H1 (cell line): ENCODE data around the gene GPR161.

Experiments used
- BRCA1 ChIP-seq: IDR thresholded peaks from 2 replicates; pipeline ENCODE4 v1.6.1; 2012; ENCODE audit warnings: low read depth, low read length, improper control_type of control experiment
- EGR1 ChIP-seq: IDR thresholded peaks from 2 replicates; pipeline ENCODE4 v1.6.1; 2011; ENCODE audit warnings: low read depth, low read length, borderline replicate concordance
- EP300 ChIP-seq, 2 experiments: IDR thresholded peaks; 1 replicate in 1 of 2; 2 replicates in 1 of 2; pipeline ENCODE4 v1.6.1; 2011 to 2012; ENCODE audit warnings: low read depth in 2 of 2, low read length in 2 of 2, mild to moderate bottlenecking in 2 of 2, borderline replicate concordance in 1 of 2, inconsistent platforms in 1 of 2, moderate library complexity in 1 of 2
- GTF2F1 ChIP-seq: IDR thresholded peaks from 2 replicates; pipeline ENCODE4 v1.6.1; 2012; ENCODE audit warnings: low read depth, low read length, improper control_type of control experiment, borderline replicate concordance
- HDAC2 ChIP-seq, 2 experiments: fragments of 300-600 bp in 1 of 2; sonication (generic) in 1 of 2; IDR thresholded peaks; 2 replicates each; pipeline ENCODE4 v1.6.1; 2011 to 2012; ENCODE audit warnings: low read depth in 2 of 2, low read length in 2 of 2, mild to moderate bottlenecking in 2 of 2, moderate library complexity in 2 of 2, borderline replicate concordance in 1 of 2, inconsistent platforms in 1 of 2
- POLR2A ChIP-seq, 2 experiments: IDR thresholded peaks; 1 replicate in 1 of 2; 2 replicates in 1 of 2; pipeline ENCODE4 v1.6.1; 2011; ENCODE audit warnings: low read depth in 2 of 2, low read length in 2 of 2, mild to moderate bottlenecking in 2 of 2; ENCODE audit errors: control extremely low read depth in 1 of 2
- POLR2AphosphoS5 ChIP-seq: IDR thresholded peaks from 2 replicates; pipeline ENCODE4 v1.6.1; 2011; ENCODE audit warnings: low read depth, low read length
- SUZ12 ChIP-seq: fragments of 200-600 bp; sonication (generic); IDR thresholded peaks from 2 replicates; pipeline ENCODE4 v1.6.1; 2012; ENCODE audit warnings: mild to moderate bottlenecking, inconsistent platforms, low read length, moderate library complexity, mixed read lengths
- TEAD4 ChIP-seq: IDR thresholded peaks from 2 replicates; pipeline ENCODE4 v1.6.1; 2012; ENCODE audit warnings: low read depth, low read length, inconsistent platforms, mixed read lengths
- ZNF274 ChIP-seq: IDR thresholded peaks from 2 replicates; pipeline ENCODE4 v1.7.0; 2012; ENCODE audit warnings: low read length, borderline replicate concordance; ENCODE audit errors: extremely low read depth
- TF ChIP-seq, protein P1 (sequence below): IDR thresholded peaks from 2 replicates; pipeline ENCODE4 v1.6.1; 2011; ENCODE audit warnings: low read length, improper control_type of control experiment
- TF ChIP-seq, protein P2 (sequence below), 3 experiments: IDR thresholded peaks; 1 replicate in 2 of 3; 2 replicates in 1 of 3; pipeline versions ENCODE4 v1.5.1 to v1.6.1; 2011; ENCODE audit warnings: low read length in 3 of 3, mild to moderate bottlenecking in 3 of 3, inconsistent platforms in 2 of 3, low read depth in 1 of 3, moderate library complexity in 1 of 3; ENCODE audit not compliant: insufficient read depth in 1 of 3; ENCODE audit errors: control extremely low read depth in 1 of 3

DNA sequence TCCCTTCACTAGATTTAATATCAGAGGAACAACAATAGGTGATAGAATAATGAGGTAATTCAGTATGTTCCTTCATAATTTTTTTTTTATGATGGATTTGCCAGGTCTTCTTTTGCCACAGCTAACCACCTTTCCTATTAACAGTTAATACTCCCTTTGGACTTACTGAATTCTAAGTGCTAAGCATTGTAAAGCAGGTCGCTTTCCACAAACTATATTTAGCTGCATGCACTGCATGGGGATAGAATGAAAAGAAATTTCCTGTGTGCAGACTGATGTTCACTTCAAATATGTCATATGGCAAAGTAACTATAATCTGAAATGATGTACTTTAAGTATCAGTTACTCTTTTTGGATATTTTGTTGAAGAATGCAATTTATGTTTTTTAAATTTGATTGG is 85.8 kb downstream of the GPR161 start:
- TF ChIP-seq POLR2AphosphoS5 (no peak), ZNF274 (no peak), EP300 (IDR thresholded peaks at IDR 0.05; ENCODE audit: borderline replicate concordance in 1 of 2, low read depth in 2 of 2, low read length in 2 of 2) (no peak), TEAD4 (no peak), EGR1 (no peak), GTF2F1 (no peak), BRCA1 (no peak), HDAC2 (IDR thresholded peaks at IDR 0.05; ENCODE audit: borderline replicate concordance in 1 of 2, low read depth in 2 of 2, low read length in 2 of 2) (no peak), SUZ12 (no peak), POLR2A (IDR thresholded peaks at IDR 0.05; ENCODE audit: control extremely low read depth in 1 of 2, low read depth in 2 of 2, low read length in 2 of 2) (no peak)
- TF ChIP-seq, protein P1, sequence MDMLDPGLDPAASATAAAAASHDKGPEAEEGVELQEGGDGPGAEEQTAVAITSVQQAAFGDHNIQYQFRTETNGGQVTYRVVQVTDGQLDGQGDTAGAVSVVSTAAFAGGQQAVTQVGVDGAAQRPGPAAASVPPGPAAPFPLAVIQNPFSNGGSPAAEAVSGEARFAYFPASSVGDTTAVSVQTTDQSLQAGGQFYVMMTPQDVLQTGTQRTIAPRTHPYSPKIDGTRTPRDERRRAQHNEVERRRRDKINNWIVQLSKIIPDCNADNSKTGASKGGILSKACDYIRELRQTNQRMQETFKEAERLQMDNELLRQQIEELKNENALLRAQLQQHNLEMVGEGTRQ, result no peak
- TF ChIP-seq, protein P2, sequence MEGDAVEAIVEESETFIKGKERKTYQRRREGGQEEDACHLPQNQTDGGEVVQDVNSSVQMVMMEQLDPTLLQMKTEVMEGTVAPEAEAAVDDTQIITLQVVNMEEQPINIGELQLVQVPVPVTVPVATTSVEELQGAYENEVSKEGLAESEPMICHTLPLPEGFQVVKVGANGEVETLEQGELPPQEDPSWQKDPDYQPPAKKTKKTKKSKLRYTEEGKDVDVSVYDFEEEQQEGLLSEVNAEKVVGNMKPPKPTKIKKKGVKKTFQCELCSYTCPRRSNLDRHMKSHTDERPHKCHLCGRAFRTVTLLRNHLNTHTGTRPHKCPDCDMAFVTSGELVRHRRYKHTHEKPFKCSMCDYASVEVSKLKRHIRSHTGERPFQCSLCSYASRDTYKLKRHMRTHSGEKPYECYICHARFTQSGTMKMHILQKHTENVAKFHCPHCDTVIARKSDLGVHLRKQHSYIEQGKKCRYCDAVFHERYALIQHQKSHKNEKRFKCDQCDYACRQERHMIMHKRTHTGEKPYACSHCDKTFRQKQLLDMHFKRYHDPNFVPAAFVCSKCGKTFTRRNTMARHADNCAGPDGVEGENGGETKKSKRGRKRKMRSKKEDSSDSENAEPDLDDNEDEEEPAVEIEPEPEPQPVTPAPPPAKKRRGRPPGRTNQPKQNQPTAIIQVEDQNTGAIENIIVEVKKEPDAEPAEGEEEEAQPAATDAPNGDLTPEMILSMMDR (IDR thresholded peaks at IDR 0.05; ENCODE audit: control extremely low read depth in 1 of 3, insufficient read depth in 1 of 3, low read depth in 1 of 3, low read length in 3 of 3), result no peak
